ENCODE data around the gene MAST2.

DNA sequence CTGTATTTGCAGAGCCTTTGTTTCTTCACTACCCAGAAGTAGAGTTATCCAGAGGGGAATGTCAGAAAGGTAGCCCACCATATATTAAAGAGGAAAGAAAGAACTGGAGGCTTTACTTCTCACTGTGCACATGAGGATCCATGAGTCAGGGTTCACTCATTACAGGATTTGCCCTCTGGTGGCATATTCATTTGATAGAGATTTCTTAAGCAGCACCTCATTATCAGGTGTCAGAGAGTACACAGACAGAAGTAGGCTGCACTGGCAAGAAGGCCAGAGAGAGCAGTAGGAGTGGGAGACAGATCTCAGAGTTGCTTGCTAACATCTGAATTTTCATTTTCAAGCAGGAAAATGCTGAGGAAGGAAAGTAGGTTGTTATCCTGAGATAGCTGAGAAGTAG lies 205.2 kb downstream of the MAST2 start:
- no peak for TF ChIP-seq POLR2A (IDR thresholded peaks at IDR 0.05)
- TF ChIP-seq, protein P1, sequence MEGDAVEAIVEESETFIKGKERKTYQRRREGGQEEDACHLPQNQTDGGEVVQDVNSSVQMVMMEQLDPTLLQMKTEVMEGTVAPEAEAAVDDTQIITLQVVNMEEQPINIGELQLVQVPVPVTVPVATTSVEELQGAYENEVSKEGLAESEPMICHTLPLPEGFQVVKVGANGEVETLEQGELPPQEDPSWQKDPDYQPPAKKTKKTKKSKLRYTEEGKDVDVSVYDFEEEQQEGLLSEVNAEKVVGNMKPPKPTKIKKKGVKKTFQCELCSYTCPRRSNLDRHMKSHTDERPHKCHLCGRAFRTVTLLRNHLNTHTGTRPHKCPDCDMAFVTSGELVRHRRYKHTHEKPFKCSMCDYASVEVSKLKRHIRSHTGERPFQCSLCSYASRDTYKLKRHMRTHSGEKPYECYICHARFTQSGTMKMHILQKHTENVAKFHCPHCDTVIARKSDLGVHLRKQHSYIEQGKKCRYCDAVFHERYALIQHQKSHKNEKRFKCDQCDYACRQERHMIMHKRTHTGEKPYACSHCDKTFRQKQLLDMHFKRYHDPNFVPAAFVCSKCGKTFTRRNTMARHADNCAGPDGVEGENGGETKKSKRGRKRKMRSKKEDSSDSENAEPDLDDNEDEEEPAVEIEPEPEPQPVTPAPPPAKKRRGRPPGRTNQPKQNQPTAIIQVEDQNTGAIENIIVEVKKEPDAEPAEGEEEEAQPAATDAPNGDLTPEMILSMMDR (IDR thresholded peaks at IDR 0.05) = no peak

All from upper lobe of left lung (tissue), 4 donors.